Liver (tissue), 9 donors: ENCODE data around the gene GPR21. TPM values are rescaled to one million over a fixed set of nuclear protein-coding genes. Genes with fewer than 3 reads are reported as not detected.

Experiments used
- DNase-seq: peaks from one replicate; pipeline ENCODE4 v3.0.0-alpha.2; 2017; ENCODE audit warnings: low spot score
- H3K27ac ChIP-seq, 2 donors: one replicate each; pipeline ENCODE4 v1.7.0; 2013; ENCODE audit warnings: inconsistent platforms in 2 of 2, low read length in 2 of 2, control low read depth in 1 of 2, low read depth in 1 of 2, mild to moderate bottlenecking in 1 of 2
- H3K27me3 ChIP-seq, 4 donors: one replicate each; pipeline versions ENCODE4 v1.6.1 to v1.7.0; 2013; ENCODE audit warnings: low read length in 3 of 4, inconsistent platforms in 1 of 4, mild to moderate bottlenecking in 1 of 4, moderate library complexity in 1 of 4; ENCODE audit not compliant: control insufficient read depth in 4 of 4, insufficient read depth in 4 of 4
- H3K36me3 ChIP-seq, 4 donors: one replicate each; pipeline versions ENCODE4 v1.6.1 to v1.7.0; 2013; ENCODE audit warnings: low read length in 3 of 4, mild to moderate bottlenecking in 3 of 4, low read depth in 1 of 4, moderate library complexity in 1 of 4; ENCODE audit not compliant: control insufficient read depth in 4 of 4, insufficient read depth in 3 of 4
- H3K4me1 ChIP-seq, 4 donors: one replicate each; pipeline versions ENCODE4 v1.6.1 to v1.7.0; 2013; ENCODE audit warnings: low read length in 3 of 4, mild to moderate bottlenecking in 3 of 4, moderate library complexity in 1 of 4; ENCODE audit not compliant: control insufficient read depth in 4 of 4, insufficient read depth in 4 of 4
- H3K4me3 ChIP-seq, 3 donors: one replicate each; pipeline versions ENCODE4 v1.6.1 to v1.7.0; 2013; ENCODE audit warnings: low read length in 3 of 3, control low read depth in 1 of 3, low read depth in 1 of 3, mild to moderate bottlenecking in 1 of 3
- H3K9ac ChIP-seq, 2 donors: one replicate each; pipeline ENCODE4 v1.7.0; 2013; ENCODE audit warnings: low read length in 2 of 2, mild to moderate bottlenecking in 2 of 2, moderate library complexity in 2 of 2, control low read depth in 1 of 2, low read depth in 1 of 2
- H3K9me3 ChIP-seq, 4 donors: one replicate each; pipeline versions ENCODE4 v1.6.1 to v1.7.0; 2013; ENCODE audit warnings: low read length in 3 of 4; ENCODE audit not compliant: control insufficient read depth in 4 of 4
- EGR1 ChIP-seq, 2 donors: IDR thresholded peaks; 2 replicates each; pipeline ENCODE4 v1.6.1; 2016 to 2018; ENCODE audit warnings: antibody characterized with exemption in 2 of 2, low read depth in 2 of 2
- FOXA1 ChIP-seq: IDR thresholded peaks from 2 replicates; pipeline ENCODE4 v1.6.1; 2016; ENCODE audit warnings: antibody characterized with exemption
- FOXA2 ChIP-seq: IDR thresholded peaks from 2 replicates; pipeline ENCODE4 v1.6.1; 2016; ENCODE audit warnings: antibody characterized with exemption
- GABPA ChIP-seq, 2 donors: IDR thresholded peaks in 1 of 2; conservative IDR thresholded peaks in 1 of 2; 2 replicates each; pipeline ENCODE4 v1.6.1; 2016; ENCODE audit warnings: antibody characterized with exemption in 2 of 2, mild to moderate bottlenecking in 1 of 2, moderate library complexity in 1 of 2
- HNF4A ChIP-seq, 2 donors: conservative IDR thresholded peaks; 2 replicates each; pipeline ENCODE4 v1.6.1; 2016; ENCODE audit warnings: antibody characterized with exemption in 2 of 2, mild to moderate bottlenecking in 2 of 2
- HNF4G ChIP-seq: IDR thresholded peaks from 2 replicates; pipeline ENCODE4 v1.6.1; 2016; ENCODE audit warnings: antibody characterized with exemption
- JUND ChIP-seq, 2 donors: IDR thresholded peaks; 2 replicates each; pipeline ENCODE4 v1.6.1; 2016; ENCODE audit warnings: antibody characterized with exemption in 2 of 2
- NR2F2 ChIP-seq: IDR thresholded peaks from 2 replicates; pipeline ENCODE4 v1.6.1; 2016; ENCODE audit warnings: antibody characterized with exemption
- RAD21 ChIP-seq, 2 donors: IDR thresholded peaks; 2 replicates each; pipeline ENCODE4 v1.6.1; 2016; ENCODE audit warnings: antibody characterized with exemption in 2 of 2, mild to moderate bottlenecking in 2 of 2
- RXRA ChIP-seq, 2 donors: IDR thresholded peaks; 2 replicates each; pipeline ENCODE4 v1.6.1; 2017 to 2018; ENCODE audit warnings: antibody characterized with exemption in 2 of 2, mild to moderate bottlenecking in 1 of 2
- SP1 ChIP-seq: IDR thresholded peaks from 2 replicates; pipeline ENCODE4 v1.6.1; 2018; ENCODE audit warnings: antibody characterized with exemption, mild to moderate bottlenecking
- TAF1 ChIP-seq: conservative IDR thresholded peaks from 2 replicates; pipeline ENCODE4 v1.6.1; 2016; ENCODE audit warnings: antibody characterized with exemption, mild to moderate bottlenecking
- YY1 ChIP-seq: IDR thresholded peaks from 2 replicates; pipeline ENCODE4 v1.6.1; 2016; ENCODE audit warnings: antibody characterized with exemption, mild to moderate bottlenecking
- WGBS: extraction: QIAGEN DNeasy Blood & Tissue Kit; methylation state at CpG from one replicate; pipeline ENCODE4 v1.1.7; 2013; 5-methylcytosine and 5-hydroxymethylcytosine counted together
- polyA plus RNA-seq, 2 donors: library from polyadenylated mRNA; stranded (reverse) in 1 of 2; unstranded in 1 of 2; fragments of 200-250 nt in 1 of 2; fragments of >200 nt in 1 of 2; fragmentation: Nextera tagmentation in 1 of 2; extraction: Ambion mirVana in 1 of 2; gene quantifications; one replicate each; pipeline versions ENCODE4 v1.2.1 to v1.2.3, GENCODE V29; 2013 to 2015
- total RNA-seq, 2 donors: library from RNA; depleted of rRNA; stranded (reverse); fragments of >200 nt; gene quantifications; one replicate each; pipeline ENCODE4 v1.2.3, GENCODE V29; 2014
- TF ChIP-seq, protein P1 (sequence below): IDR thresholded peaks from 2 replicates; pipeline ENCODE4 v1.6.1; 2016; ENCODE audit warnings: antibody characterized with exemption, mild to moderate bottlenecking
- TF ChIP-seq, protein P2 (sequence below): IDR thresholded peaks from 2 replicates; pipeline ENCODE4 v1.6.1; 2016; ENCODE audit warnings: antibody characterized with exemption
- TF ChIP-seq, protein P3 (sequence below): fragments of 150-350 bp; IDR thresholded peaks from 2 replicates; pipeline ENCODE4 v1.5.1; 2017; ENCODE audit warnings: improper control_type of control experiment, low read depth, low read length; ENCODE audit not compliant: missing input control
- TF ChIP-seq, protein P4 (sequence below): IDR thresholded peaks from 2 replicates; pipeline ENCODE4 v1.6.1; 2016; ENCODE audit warnings: antibody characterized with exemption
- TF ChIP-seq, protein P5 (sequence below): IDR thresholded peaks from 2 replicates; pipeline ENCODE4 v1.6.1; 2016; ENCODE audit warnings: antibody characterized with exemption
- donor health status: healthy.
- donor health status: healthy.
- donor health status: healthy.
- donor health status: healthy.
- donor health status: healthy.

The GPR21 gene
- total and polyA plus RNA-seq, 4 donors: 0.07 to 0.67 TPM; not detected in 2

DNA sequence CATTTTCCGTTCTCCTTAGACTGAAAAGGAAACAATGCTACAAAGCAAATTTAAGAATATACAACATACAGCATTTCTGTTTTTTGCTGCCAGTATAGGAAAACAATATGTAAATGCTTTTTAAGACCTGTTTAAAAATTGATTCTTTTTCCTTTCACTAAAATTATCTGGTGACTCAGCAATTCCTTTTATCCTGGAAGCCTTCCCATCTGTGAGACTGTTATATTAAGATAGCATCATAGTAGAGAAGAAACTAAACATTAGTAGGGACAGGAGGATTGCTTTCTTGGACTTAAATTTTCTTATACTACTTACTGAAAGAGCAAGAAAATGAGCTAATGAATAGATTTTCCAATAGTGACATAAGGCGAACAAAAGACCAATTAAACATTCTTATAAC is 30.0 kb upstream of the GPR21 start:
- no peak for DNase-seq
- Histone ChIP-seq H3K27ac (no peak overlapping the region), H3K27me3 (no peaks in the 10 kb centered on the region), H3K4me1 (peaks cover 1 to 19% (median 8%) of the 10 kb centered on the region in 4 donors), H3K9me3 (no peaks in the 10 kb centered on the region), H3K9ac (no peak overlapping the region), H3K36me3 (no peaks in the 10 kb centered on the region), H3K4me3 (no peak overlapping the region)
- 97% methylated on average over 2 of the region's 2 CpGs for WGBS
- TF ChIP-seq FOXA1 (no peak), NR2F2 (no peak), JUND (IDR thresholded peaks at IDR 0.05) (no peak), RAD21 (IDR thresholded peaks at IDR 0.05) (no peak), SP1 (no peak), RXRA (IDR thresholded peaks at IDR 0.05) (no peak), EGR1 (IDR thresholded peaks at IDR 0.05; ENCODE audit: low read depth in 2 of 2) (no peak), TAF1 (no peak), YY1 (no peak), HNF4G (no peak), HNF4A (conservative IDR thresholded peaks at IDR 0.05) (no peak), GABPA (IDR thresholded peaks at IDR 0.05 in 1 of 2, conservative IDR thresholded peaks at IDR 0.05 in 1 of 2) (no peak), FOXA2 (no peak)
- TF ChIP-seq, protein P1, sequence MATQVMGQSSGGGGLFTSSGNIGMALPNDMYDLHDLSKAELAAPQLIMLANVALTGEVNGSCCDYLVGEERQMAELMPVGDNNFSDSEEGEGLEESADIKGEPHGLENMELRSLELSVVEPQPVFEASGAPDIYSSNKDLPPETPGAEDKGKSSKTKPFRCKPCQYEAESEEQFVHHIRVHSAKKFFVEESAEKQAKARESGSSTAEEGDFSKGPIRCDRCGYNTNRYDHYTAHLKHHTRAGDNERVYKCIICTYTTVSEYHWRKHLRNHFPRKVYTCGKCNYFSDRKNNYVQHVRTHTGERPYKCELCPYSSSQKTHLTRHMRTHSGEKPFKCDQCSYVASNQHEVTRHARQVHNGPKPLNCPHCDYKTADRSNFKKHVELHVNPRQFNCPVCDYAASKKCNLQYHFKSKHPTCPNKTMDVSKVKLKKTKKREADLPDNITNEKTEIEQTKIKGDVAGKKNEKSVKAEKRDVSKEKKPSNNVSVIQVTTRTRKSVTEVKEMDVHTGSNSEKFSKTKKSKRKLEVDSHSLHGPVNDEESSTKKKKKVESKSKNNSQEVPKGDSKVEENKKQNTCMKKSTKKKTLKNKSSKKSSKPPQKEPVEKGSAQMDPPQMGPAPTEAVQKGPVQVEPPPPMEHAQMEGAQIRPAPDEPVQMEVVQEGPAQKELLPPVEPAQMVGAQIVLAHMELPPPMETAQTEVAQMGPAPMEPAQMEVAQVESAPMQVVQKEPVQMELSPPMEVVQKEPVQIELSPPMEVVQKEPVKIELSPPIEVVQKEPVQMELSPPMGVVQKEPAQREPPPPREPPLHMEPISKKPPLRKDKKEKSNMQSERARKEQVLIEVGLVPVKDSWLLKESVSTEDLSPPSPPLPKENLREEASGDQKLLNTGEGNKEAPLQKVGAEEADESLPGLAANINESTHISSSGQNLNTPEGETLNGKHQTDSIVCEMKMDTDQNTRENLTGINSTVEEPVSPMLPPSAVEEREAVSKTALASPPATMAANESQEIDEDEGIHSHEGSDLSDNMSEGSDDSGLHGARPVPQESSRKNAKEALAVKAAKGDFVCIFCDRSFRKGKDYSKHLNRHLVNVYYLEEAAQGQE: no peak
- TF ChIP-seq, protein P2, sequence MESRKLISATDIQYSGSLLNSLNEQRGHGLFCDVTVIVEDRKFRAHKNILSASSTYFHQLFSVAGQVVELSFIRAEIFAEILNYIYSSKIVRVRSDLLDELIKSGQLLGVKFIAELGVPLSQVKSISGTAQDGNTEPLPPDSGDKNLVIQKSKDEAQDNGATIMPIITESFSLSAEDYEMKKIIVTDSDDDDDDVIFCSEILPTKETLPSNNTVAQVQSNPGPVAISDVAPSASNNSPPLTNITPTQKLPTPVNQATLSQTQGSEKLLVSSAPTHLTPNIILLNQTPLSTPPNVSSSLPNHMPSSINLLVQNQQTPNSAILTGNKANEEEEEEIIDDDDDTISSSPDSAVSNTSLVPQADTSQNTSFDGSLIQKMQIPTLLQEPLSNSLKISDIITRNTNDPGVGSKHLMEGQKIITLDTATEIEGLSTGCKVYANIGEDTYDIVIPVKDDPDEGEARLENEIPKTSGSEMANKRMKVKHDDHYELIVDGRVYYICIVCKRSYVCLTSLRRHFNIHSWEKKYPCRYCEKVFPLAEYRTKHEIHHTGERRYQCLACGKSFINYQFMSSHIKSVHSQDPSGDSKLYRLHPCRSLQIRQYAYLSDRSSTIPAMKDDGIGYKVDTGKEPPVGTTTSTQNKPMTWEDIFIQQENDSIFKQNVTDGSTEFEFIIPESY: no peak
- TF ChIP-seq, protein P3, sequence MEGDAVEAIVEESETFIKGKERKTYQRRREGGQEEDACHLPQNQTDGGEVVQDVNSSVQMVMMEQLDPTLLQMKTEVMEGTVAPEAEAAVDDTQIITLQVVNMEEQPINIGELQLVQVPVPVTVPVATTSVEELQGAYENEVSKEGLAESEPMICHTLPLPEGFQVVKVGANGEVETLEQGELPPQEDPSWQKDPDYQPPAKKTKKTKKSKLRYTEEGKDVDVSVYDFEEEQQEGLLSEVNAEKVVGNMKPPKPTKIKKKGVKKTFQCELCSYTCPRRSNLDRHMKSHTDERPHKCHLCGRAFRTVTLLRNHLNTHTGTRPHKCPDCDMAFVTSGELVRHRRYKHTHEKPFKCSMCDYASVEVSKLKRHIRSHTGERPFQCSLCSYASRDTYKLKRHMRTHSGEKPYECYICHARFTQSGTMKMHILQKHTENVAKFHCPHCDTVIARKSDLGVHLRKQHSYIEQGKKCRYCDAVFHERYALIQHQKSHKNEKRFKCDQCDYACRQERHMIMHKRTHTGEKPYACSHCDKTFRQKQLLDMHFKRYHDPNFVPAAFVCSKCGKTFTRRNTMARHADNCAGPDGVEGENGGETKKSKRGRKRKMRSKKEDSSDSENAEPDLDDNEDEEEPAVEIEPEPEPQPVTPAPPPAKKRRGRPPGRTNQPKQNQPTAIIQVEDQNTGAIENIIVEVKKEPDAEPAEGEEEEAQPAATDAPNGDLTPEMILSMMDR: no peak
- TF ChIP-seq, protein P4, sequence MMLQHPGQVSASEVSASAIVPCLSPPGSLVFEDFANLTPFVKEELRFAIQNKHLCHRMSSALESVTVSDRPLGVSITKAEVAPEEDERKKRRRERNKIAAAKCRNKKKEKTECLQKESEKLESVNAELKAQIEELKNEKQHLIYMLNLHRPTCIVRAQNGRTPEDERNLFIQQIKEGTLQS: no peak
- TF ChIP-seq, protein P5, sequence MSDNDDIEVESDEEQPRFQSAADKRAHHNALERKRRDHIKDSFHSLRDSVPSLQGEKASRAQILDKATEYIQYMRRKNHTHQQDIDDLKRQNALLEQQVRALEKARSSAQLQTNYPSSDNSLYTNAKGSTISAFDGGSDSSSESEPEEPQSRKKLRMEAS: no peak
